ENCODE data around the gene SHOX.

Gene SHOX

DNA sequence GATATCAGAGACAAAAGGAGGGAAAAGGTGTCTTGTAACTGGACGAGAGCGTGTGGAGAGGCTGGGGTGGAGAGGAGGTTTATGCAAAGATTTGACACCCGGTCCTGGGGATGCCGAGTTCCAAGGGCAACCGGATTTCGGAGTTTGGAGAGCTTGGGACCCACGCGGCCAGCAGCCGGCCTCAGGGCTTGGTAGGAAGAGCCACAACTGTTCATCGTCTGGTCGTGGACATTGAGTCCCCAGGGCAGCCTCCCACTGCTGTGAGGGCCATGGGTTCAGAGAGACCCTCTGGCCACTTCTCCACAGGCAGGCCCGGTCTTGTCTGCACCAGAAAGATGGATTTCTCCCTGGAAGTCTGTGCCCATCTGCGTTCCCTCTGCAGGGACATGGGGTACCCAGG lies 46.8 kb downstream of the SHOX start:
- TF ChIP-seq, protein P1, sequence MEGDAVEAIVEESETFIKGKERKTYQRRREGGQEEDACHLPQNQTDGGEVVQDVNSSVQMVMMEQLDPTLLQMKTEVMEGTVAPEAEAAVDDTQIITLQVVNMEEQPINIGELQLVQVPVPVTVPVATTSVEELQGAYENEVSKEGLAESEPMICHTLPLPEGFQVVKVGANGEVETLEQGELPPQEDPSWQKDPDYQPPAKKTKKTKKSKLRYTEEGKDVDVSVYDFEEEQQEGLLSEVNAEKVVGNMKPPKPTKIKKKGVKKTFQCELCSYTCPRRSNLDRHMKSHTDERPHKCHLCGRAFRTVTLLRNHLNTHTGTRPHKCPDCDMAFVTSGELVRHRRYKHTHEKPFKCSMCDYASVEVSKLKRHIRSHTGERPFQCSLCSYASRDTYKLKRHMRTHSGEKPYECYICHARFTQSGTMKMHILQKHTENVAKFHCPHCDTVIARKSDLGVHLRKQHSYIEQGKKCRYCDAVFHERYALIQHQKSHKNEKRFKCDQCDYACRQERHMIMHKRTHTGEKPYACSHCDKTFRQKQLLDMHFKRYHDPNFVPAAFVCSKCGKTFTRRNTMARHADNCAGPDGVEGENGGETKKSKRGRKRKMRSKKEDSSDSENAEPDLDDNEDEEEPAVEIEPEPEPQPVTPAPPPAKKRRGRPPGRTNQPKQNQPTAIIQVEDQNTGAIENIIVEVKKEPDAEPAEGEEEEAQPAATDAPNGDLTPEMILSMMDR (IDR thresholded peaks at IDR 0.05; ENCODE audit: insufficient read depth, low read depth, low read length, missing control alignments), result no peak
- H3K4me3 ChIP-seq (ENCODE audit: low read depth, low read length), result no peak overlapping the region
- no peak for DNase-seq (ENCODE audit: low read depth)

DNA sequence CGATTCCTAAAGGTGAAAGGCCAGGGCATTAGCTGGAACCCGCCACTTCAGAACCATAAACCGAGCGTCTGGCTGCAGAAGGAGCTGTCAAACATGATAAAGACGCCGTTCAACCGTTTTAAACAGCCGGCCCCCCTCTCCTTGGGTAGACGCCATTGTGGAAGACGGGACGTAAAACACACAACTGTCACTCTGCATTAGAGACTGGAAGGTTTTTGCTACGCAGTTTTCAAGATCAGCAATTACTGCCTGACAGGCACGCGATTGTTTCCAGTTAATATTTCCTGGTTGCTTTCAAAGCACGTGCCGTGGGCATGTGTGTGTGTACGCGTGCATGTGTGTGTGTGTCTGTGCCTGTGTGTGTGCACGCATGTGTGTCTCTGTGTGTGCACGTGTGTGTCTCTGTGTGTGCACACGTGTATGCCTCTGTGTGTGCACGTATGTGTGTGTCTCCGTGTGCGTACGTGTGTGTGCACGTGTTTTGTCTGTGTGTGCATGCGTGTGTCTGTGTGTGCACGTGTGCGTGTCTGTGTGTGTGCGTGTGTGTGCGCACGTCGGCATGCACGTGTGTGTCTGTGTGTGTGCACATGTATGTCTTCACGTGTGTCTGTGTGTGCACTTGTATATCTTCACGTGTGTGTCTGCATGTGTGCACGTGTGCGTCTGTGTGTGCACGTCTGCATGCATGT lies 48.8 kb downstream of the SHOX start:
- no peak overlapping the region for H3K4me3 ChIP-seq (ENCODE audit: low read depth, low read length)
- TF ChIP-seq, protein P1 (IDR thresholded peaks at IDR 0.05; ENCODE audit: insufficient read depth, low read depth, low read length, missing control alignments), result no peak
- DNase-seq (ENCODE audit: low read depth), result no peak

DNA sequence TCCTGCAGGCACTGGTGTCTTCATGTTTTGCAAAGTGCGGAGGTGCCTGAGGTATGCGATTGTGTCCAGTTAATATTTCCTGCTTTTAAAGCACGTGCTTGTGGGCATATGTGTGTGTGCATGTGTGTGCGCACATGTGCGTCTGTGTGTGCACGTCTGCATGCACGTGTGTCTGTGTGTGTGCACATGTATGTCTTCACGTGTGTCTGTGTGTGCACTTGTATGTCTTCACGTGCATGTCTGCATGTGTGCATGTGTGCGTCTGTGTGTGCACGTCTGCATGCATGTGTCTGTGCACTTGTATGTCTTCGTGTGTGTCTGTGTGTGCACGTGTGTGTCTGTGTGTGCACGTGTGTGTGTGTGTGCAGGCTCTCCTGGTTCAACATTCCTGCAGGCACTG lies 49.5 kb downstream of the SHOX start:
- TF ChIP-seq, protein P1 (IDR thresholded peaks at IDR 0.05; ENCODE audit: insufficient read depth, low read depth, low read length, missing control alignments), result no peak
- H3K4me3 ChIP-seq (ENCODE audit: low read depth, low read length), result no peak overlapping the region
- DNase-seq (ENCODE audit: low read depth), result no peak

DNA sequence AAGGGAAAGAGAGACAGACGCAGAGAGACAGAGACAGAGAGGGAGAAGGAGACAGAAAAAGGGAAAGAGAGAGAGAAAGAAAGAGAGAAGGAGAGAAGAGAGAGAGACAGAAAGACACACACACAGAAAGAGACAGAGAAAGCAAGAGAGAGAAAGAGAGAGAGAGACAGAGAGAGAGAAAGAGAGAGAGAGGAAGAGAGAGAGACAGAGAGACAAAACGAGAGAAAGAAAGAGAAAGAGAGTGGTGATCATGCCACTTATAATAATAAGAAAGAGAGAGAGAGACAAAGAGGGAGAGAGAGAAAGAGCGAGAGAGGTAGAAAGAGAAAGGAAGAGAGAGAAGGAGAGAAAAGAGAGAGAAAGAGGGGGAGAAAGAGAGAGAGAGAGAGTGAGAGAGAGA lies 51.4 kb downstream of the SHOX start:
- TF ChIP-seq, protein P1 (IDR thresholded peaks at IDR 0.05; ENCODE audit: insufficient read depth, low read depth, low read length, missing control alignments), result no peak
- no peak overlapping the region for H3K4me3 ChIP-seq (ENCODE audit: low read depth, low read length)
- DNase-seq (ENCODE audit: low read depth), result no peak

DNA sequence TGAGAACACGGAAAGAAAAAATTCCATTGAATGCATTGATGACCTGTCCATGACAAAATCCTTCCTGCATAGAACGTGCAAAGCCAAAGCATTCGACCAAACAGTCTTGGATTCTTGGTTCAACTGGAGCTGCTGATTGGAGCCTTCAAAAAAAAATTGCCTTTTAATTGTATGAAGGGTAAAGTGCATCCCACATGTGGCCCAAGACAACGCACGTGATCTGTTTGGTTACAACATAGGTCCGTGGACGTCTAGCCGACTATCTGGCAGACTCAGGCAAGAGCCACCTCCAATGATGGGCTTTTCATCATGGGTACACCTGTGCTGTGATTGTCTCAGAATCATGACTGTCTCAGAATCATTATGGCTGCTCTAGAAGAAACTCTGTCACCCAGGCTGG lies 52.3 kb downstream of the SHOX start:
- TF ChIP-seq, protein P1 (IDR thresholded peaks at IDR 0.05; ENCODE audit: insufficient read depth, low read depth, low read length, missing control alignments), result no peak
- no peak overlapping the region for H3K4me3 ChIP-seq (ENCODE audit: low read depth, low read length)
- DNase-seq (ENCODE audit: low read depth), result no peak

DNA sequence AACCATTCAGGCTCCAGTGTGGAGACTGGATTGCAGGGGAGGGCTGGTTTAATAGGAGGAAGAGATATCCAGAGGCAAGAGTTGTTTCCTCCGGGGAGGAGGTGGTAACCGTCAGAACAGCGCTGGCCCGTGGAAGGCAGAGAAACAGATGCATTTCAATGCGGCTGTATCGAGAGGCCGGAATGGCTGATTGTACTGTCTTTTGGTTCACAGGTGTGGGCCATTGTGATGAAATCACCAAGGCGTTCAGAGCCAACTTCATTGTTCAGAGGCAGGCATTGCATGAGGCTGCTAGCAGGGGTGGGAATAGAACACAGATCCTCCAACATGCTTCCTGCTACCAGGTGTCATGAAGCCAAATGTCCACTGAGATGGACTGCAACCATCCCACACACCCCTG lies 53.0 kb downstream of the SHOX start:
- no peak overlapping the region for H3K4me3 ChIP-seq (ENCODE audit: low read depth, low read length)
- no peak for DNase-seq (ENCODE audit: low read depth)
- TF ChIP-seq, protein P1 (IDR thresholded peaks at IDR 0.05; ENCODE audit: insufficient read depth, low read depth, low read length, missing control alignments), result no peak

All from GM12865 (cell line).